NCI-H2227 treated with DMSO at 0.1 percent for 48 hours (cell line): ENCODE measurements around the gene P2RX6.
"Not testable (repeated sequence)": the region's sequence is repeated elsewhere in the genome, so short reads cannot be mapped to it uniquely, and the experiment has no call there.

Source experiments
- DNase-seq: peaks from one replicate; lab custom pipeline; 2025; lab: John Stamatoyannopoulos, UW

P2RX6 gene

GRCh38 chr22:21052715-21053459 lies 37.9 kb downstream of the P2RX6 start:
- DNase-seq: no peak

GRCh38 chr22:21054046-21054713 lies 39.2 kb downstream of the P2RX6 start:
- no peak for DNase-seq

GRCh38 chr22:21054714-21055563 lies 40.0 kb downstream of the P2RX6 start:
- no peak for DNase-seq

- DNase-seq: no peak
Measured at GRCh38 chr22:21055564-21055834, 40.5 kb downstream of the P2RX6 start.

- DNase-seq: no peak
Measured at GRCh38 chr22:21055880-21056319, 40.9 kb downstream of the P2RX6 start.

GRCh38 chr22:21060363-21060762 lies 45.4 kb downstream of the P2RX6 start:
- not testable (repeated sequence) for DNase-seq

GRCh38 chr22:21061660-21062321 lies 46.8 kb downstream of the P2RX6 start:
- DNase-seq: not testable (repeated sequence)

- DNase-seq: not testable (repeated sequence)
Measured at GRCh38 chr22:21064425-21064824, 49.5 kb downstream of the P2RX6 start.

GRCh38 chr22:21064917-21065864 lies 50.2 kb downstream of the P2RX6 start:
- no peak for DNase-seq

- DNase-seq: no peak
Measured at GRCh38 chr22:21067075-21067900, 52.3 kb downstream of the P2RX6 start.

GRCh38 chr22:21067901-21068680 lies 53.1 kb downstream of the P2RX6 start:
- DNase-seq: no peak

- DNase-seq: no peak
Measured at GRCh38 chr22:21068681-21069276, 53.8 kb downstream of the P2RX6 start.

GRCh38 chr22:21069375-21069774 lies 54.4 kb downstream of the P2RX6 start:
- no peak for DNase-seq

GRCh38 chr22:21070690-21071615 lies 56.0 kb downstream of the P2RX6 start:
- DNase-seq: no peak

- DNase-seq: not testable (repeated sequence)
Measured at GRCh38 chr22:21071796-21072195, 56.8 kb downstream of the P2RX6 start.

GRCh38 chr22:21073023-21073422 lies 58.1 kb downstream of the P2RX6 start:
- no peak for DNase-seq

- no peak for DNase-seq
Measured at GRCh38 chr22:21073482-21073881, 58.5 kb downstream of the P2RX6 start.
